HG03159 (cell line): ENCODE measurements around the gene SUN5.
A peak's percentile ranks its signal among the peaks of the same experiment; 100 is the strongest.
"Not testable (repeated sequence)": the region's sequence is repeated elsewhere in the genome, so short reads cannot be mapped to it uniquely, and the experiment has no call there.

ENCODE experiments used
- ATAC-seq: cut with Tn5 transposase; IDR thresholded peaks from one replicate; pipeline ENCODE4 v1.9.1; 2021; ENCODE audit warnings: mild to moderate bottlenecking, moderate library complexity; ENCODE audit not compliant: unreplicated experiment

SUN5 gene

DNA sequence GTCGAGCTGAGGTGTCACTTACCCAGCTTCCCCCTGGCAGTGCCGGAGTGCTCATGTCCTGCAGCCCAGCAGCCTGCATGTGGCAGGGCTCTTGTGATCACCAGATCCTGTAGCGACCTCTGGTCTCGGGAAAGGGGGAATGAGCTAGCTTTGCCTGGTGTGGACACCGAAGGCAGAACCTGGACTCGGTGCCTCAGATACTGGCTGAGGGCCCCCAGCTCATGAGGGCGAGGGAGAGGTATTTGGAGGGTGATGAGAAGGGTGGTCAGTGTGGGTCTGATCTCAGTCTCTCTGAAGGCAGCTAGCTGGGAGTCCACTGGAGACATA, 26.3 kb downstream of the SUN5 start:
- no peak for ATAC-seq

- no peak for ATAC-seq
These were observed 26.8 kb downstream of the SUN5 start for GRCh38 chr20:32977281-32978008.

- ATAC-seq, result no peak
These were observed 27.5 kb downstream of the SUN5 start for GRCh38 chr20:32976746-32977145.

DNA sequence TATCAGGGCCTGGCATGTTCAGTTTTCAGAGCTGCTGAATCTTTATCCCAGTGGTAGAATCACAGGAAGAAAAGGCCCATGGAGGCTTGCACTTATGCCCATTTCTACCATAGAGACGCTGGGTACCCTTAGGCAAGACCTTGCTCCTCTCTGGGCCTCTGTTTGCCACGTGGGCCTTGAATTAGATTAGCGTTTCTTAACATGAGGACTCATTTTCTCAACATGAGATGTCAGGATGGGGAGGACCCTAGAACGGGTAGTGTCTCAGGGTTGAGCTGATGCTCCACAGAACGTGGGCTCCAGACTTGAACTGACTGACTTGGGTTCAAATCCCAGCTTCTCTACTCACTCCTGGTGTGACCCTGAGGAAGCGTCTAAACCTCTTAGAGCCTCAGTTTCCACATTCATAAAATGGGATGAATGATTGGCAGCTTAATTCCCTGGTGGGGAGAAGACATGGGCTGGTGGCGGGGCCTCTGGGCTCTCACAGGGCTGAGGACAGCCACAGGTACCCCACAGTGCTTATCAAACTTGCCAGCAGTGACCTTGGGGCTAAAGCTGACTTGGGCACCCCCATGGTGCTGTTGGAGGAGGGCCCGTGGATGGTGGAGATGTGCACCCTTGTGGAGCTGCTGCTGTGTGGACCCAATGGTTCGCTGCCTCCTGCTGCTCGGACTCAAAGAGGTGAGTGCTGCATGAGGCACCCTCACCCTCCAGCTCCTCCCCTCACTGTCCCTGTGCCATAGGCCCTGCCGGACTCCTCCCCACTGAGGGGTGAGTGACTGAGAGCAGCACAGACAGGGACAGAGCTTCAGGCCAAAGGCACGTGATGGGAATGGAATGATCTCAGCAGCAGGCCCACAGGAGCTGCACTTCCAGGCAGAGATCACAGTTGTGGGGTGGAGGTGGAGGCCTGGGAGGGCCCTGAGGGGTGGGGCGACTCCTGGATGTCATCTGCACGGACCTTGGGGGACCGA, 28.2 kb downstream of the SUN5 start:
- ATAC-seq, result no peak

GRCh38 chr20:32975121-32975520, 29.1 kb downstream of the SUN5 start:
- ATAC-seq, result not testable (repeated sequence)

DNA sequence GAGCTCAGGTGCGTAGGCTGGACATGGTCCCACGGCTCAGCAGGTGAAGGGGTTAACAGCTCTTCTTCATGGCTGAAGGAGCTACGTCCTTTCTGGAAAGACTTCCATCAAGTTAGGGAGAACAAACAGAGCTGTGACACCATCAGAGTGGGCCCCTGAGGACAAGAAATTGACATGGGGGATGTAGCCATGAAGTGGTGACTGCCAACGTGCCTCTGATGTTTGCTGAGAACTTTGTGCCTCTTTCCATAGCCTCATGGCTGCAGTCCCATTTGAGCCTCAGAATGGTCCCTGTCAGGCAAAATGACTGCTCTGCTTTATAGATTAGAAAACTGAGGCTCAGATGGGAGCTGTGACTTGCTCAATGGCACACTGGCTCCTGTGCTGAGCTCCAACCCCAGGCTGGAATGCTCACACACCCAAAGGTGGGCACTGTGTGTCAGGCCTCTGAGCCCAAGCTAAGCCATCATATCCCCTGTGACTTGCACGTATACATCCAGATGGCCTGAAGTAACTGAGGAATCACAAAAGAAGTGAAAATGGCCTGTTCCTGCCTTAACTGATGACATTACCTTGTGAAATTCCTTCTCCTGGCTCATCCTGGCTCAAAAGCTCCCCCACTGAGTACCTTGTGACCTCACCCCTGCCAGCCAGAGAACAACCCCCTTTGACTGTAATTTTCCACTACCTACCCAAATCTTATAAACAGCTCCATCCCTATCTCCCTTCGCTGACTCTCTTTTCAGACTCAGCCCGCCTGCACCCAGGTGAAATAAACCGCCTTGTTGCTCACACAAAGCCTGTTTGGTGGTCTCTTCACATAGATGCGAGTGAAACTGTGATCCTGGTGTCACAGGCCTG, 29.8 kb downstream of the SUN5 start:
- ATAC-seq, result not testable (repeated sequence)

DNA sequence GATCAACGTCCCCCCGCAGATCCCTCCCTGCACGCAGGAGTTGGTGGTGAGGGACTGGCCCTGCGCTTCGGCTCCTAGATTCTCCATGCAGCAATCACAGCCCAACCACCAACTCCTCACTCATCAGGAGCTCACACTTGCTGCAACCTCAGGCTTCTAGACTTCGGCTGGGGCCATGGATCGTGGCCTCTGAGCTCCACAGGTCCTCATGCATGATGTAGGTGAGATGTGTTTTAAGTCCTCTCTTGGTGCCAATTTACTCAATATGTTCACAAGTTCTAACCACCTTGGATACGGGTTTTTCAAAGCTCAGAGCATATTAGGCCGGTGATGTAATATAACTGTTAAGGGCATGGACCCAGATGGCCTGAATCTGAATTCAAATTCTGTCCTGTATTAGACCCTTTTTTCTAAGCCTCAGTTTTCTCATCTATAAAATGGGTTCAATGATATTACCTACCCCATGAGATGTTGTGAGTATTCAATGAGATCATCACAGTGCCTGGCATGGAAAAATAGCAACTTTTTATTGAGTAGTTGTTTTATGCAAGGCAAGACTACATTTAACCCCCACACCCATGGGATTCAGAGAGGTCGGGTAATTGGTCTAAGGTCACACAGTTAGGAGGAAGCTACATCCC, 31.0 kb downstream of the SUN5 start:
- no peak for ATAC-seq

DNA sequence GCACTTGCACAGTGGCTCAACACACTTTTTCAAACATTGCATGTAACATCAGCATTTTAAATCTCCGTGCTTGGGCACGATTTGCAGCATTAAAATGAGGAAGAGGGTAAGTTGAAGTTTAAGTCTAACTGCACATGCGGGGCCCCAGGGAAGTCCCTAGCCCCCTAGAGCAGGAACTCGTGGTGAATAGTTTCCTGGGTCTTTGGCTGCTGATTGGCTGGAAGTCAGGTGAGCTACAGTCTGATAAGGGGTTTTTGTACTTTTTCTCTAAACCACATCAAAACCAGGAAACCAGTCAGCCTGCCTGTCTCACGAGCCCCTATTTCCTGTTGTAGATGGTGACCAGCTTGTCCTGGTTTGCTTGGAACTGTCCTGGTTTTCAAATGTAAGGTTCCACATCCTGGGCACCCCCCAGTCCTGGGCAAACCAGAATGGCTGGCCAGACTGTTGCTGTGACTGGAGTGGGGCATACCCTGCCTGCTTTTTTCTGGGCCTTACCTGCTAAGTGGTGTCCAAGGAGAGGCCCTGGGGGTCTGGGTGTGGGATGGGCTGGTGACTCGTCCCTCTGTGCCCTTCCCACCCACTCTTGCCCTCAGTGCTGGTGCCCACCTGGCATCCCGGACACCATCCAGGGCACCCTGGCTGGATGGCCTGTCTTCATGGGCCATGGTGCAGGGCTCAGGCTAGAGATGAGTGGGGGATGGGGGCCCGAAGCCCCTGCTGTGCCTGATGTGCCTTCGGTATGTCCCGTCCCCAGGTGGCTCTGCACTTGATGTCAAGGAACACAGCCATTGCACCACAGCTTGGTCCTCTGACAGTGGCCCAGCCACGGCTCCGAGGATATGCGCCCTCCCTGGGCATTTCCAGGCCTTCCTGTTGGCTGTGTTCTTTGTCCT, 31.8 kb downstream of the SUN5 start:
- ATAC-seq, result peak; percentile 90

GRCh38 chr20:32971703-32972161, 32.5 kb downstream of the SUN5 start:
- peak; percentile 33 for ATAC-seq

- no peak for ATAC-seq
These were observed 33.3 kb downstream of the SUN5 start for GRCh38 chr20:32970973-32971300.

- no peak for ATAC-seq
These were observed 33.9 kb downstream of the SUN5 start for GRCh38 chr20:32970115-32970972.

DNA sequence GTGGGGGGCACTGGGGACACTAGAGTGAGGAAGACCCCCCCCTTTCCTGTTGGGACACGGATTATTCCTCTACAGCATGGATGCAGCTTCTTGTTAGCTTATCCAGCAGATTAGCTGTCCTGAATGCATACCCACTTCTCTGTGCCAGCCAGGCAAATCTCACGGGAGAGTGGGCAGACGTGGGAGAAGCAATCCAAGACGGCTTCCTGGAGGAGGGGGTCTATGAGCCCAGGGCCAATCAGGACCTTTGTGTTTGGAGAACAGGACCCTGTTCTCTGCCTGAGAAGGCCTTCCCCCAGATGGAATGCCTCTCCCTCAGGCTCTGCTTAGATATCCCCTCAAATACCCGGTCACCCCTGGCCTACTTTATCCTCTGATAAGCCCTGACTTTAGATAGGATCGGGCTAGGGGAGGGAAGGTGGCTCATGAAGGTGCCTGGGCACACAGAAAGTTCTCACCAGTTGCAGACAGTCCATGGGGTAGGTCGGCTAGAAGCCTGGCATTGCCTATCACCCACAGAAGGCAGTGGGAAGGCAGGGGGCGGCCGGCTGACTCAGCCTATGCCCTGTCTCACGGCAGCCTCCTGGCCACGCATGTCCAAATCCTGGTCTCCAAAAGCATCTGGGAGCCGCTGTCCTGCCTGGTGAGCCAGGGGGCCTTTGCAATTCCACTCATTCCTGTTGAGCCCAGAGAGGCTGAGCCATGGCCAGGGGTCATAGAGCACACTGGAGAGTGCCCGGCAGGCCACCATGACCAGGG, 34.7 kb downstream of the SUN5 start:
- no peak for ATAC-seq

DNA sequence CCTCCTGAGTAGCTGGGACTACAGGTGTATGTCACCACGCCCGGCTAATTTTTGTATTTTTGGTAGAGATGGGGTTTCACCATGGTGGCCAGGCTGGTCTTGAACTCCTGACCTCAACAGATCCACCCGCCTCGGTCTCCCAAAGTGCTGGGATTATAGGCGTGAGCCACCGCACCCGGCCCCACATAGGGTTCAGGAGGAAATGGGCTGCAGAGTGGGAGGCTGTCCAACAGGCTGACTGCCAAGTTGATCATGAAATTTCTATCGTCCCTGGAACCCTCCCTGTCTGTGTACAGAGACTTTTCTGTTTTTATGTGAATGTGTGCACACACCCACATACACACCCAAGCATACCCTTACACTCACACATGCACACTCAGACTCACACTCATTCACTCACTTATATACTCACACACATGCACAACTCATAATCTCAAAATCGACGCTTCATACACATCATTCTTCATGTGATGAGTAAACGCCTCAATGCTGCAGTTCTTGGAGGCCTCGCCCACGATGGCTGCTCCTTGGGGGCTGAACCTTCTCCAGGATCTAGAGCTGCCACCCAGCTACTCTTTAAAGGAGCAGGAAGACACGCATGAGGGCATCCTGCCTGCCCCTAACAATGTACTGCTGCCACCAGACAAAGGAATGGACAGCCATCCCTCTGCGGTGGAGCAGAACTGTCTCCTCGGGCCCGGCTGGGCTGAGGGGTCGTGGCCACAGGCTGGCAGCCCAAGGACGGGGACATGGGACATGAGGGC, 35.6 kb downstream of the SUN5 start:
- no peak for ATAC-seq

- no peak for ATAC-seq
These were observed 36.2 kb downstream of the SUN5 start for GRCh38 chr20:32967961-32968457.

GRCh38 chr20:32966881-32967781, 37.1 kb downstream of the SUN5 start:
- no peak for ATAC-seq

DNA sequence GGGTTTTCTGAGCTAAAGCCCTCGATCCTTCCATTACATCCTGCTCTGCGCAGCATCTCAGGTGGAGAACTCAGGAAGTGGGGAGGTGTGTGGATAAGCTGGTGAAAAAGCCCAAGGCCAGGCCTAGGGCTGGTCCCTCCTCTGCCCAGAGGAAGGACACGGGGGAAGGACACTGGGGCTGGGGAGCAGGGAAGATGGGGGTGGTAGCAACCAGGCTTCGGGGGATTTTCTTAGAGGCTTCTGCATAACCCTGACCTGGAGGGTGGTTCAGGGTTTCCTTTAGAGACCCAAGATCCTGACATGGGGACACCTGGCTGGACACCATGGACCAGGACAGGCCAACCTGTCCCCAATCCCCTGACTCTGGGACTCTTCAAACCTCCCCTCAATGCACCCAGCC, 37.9 kb downstream of the SUN5 start:
- ATAC-seq, result no peak
